GM12891 (cell line): ENCODE data around the gene TTC5.

ENCODE experiments used
- PAX5 ChIP-seq: IDR thresholded peaks from 2 replicates; pipeline ENCODE4 v1.6.1; 2011; ENCODE audit warnings: low read length, moderate library complexity, mild to moderate bottlenecking; ENCODE audit not compliant: insufficient read depth, severe bottlenecking
- POLR2A ChIP-seq: IDR thresholded peaks from 2 replicates; pipeline ENCODE4 v1.6.1; 2011; ENCODE audit warnings: low read depth, low read length, control low read depth
- POLR2AphosphoS5 ChIP-seq: IDR thresholded peaks from 2 replicates; pipeline ENCODE4 v1.6.1; 2011; ENCODE audit warnings: low read depth, low read length, control low read depth
- POU2F2 ChIP-seq: IDR thresholded peaks from 2 replicates; pipeline ENCODE4 v1.6.1; 2011; ENCODE audit warnings: low read depth, mild to moderate bottlenecking, control low read depth, low read length, moderate library complexity
- SPI1 ChIP-seq: IDR thresholded peaks from 2 replicates; pipeline ENCODE4 v1.6.1; 2011; ENCODE audit warnings: low read depth, low read length, control low read depth
- TAF1 ChIP-seq: IDR thresholded peaks from 2 replicates; pipeline ENCODE4 v1.6.1; 2011; ENCODE audit warnings: low read depth, low read length, control low read depth

GRCh38 chr14:20274062-20274461, 31.7 kb downstream of the TTC5 start:
- TF ChIP-seq TAF1 (no peak), POLR2A (no peak), POLR2AphosphoS5 (no peak), SPI1 (no peak), POU2F2 (no peak), PAX5 (no peak)
